GM12873 (cell line): ENCODE data around the gene FGFR3.

Experiments
- CTCF ChIP-seq: IDR thresholded peaks from 2 replicates; pipeline ENCODE4 v1.5.1; 2012; ENCODE audit warnings: low read depth, mild to moderate bottlenecking, moderate library complexity, low read length, control low read depth; ENCODE audit not compliant: insufficient read depth; ENCODE audit errors: missing control alignments

FGFR3 gene

GRCh38 chr4:1793940-1794808, 1.1 kb downstream of the FGFR3 start:
- TF ChIP-seq CTCF: no peak

GRCh38 chr4:1794809-1795298, 1.8 kb downstream of the FGFR3 start:
- TF ChIP-seq CTCF: no peak

GRCh38 chr4:1795299-1796195, 2.5 kb downstream of the FGFR3 start:
- TF ChIP-seq CTCF: no peak

- no peak for TF ChIP-seq CTCF
Observed at GRCh38 chr4:1796486-1797204, 3.6 kb downstream of the FGFR3 start.

- TF ChIP-seq CTCF: no peak
Observed at GRCh38 chr4:1797298-1797860, 4.3 kb downstream of the FGFR3 start.

GRCh38 chr4:1797861-1798579, 4.9 kb downstream of the FGFR3 start:
- no peak for TF ChIP-seq CTCF
